Panc1 (cell line): ENCODE results near the gene SEL1L3.

Experiments
- POLR2AphosphoS5 ChIP-seq: IDR thresholded peaks from 2 replicates; pipeline ENCODE4 v1.6.1; 2012; ENCODE audit warnings: mild to moderate bottlenecking, low read depth, low read length, moderate library complexity
- SIN3A ChIP-seq: IDR thresholded peaks from 2 replicates; pipeline ENCODE4 v1.6.1; 2012; ENCODE audit warnings: low read depth, mild to moderate bottlenecking, low read length, moderate library complexity, borderline replicate concordance; ENCODE audit not compliant: insufficient read depth
- TF ChIP-seq, protein P1 (sequence below): fragments of 450-650 bp; IDR thresholded peaks from 2 replicates; pipeline ENCODE4 v1.5.1; 2017; ENCODE audit warnings: mild to moderate bottlenecking

GRCh38 chr4:25771672-25772071 lies 91.1 kb downstream of the SEL1L3 start:
- TF ChIP-seq, protein P1, sequence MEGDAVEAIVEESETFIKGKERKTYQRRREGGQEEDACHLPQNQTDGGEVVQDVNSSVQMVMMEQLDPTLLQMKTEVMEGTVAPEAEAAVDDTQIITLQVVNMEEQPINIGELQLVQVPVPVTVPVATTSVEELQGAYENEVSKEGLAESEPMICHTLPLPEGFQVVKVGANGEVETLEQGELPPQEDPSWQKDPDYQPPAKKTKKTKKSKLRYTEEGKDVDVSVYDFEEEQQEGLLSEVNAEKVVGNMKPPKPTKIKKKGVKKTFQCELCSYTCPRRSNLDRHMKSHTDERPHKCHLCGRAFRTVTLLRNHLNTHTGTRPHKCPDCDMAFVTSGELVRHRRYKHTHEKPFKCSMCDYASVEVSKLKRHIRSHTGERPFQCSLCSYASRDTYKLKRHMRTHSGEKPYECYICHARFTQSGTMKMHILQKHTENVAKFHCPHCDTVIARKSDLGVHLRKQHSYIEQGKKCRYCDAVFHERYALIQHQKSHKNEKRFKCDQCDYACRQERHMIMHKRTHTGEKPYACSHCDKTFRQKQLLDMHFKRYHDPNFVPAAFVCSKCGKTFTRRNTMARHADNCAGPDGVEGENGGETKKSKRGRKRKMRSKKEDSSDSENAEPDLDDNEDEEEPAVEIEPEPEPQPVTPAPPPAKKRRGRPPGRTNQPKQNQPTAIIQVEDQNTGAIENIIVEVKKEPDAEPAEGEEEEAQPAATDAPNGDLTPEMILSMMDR, result no peak
- TF ChIP-seq POLR2AphosphoS5 (no peak), SIN3A (no peak)
